CD4-positive, alpha-beta T cell treated with Interleukin-15 for 1 hour (primary cell): ENCODE results near the gene EIF2D.
A peak's percentile ranks its signal among the peaks of the same experiment; 100 is the strongest.
"Not testable (repeated sequence)": the region's sequence is repeated elsewhere in the genome, so short reads cannot be mapped to it uniquely, and the experiment has no call there.

Source experiments
- DNase-seq: peaks from one replicate; pipeline ENCODE4 v3.0.0-alpha.2; 2020

The EIF2D gene

GRCh38 chr1:206586501-206587445 is 25.5 kb downstream of the EIF2D start:
- no peak for DNase-seq

DNA sequence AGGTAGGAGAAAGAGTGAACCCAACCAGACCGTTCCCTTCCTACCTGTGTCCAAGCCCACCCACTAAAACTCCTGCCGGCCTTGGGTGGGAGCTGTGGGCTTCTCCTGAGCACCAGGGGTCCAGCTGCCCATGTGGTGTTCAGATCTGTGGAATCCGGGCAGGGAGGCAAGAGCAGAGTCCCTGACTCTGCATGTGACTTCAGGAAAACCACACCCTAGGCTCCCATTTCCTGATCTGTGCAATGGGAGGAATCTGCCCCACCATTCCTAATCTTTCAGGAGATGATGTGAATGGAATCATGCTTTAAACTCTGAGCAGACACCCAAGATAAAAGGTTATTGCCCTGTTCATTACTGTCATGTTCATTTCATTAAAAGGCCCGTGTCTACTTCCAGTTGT is 27.6 kb downstream of the EIF2D start:
- DNase-seq = no peak

- peak; percentile 81 for DNase-seq
Measured at GRCh38 chr1:206583707-206584648, 28.3 kb downstream of the EIF2D start.

- DNase-seq = no peak
Measured at GRCh38 chr1:206582971-206583706, 29.1 kb downstream of the EIF2D start.

GRCh38 chr1:206582537-206582936 is 29.7 kb downstream of the EIF2D start:
- DNase-seq = no peak

DNA sequence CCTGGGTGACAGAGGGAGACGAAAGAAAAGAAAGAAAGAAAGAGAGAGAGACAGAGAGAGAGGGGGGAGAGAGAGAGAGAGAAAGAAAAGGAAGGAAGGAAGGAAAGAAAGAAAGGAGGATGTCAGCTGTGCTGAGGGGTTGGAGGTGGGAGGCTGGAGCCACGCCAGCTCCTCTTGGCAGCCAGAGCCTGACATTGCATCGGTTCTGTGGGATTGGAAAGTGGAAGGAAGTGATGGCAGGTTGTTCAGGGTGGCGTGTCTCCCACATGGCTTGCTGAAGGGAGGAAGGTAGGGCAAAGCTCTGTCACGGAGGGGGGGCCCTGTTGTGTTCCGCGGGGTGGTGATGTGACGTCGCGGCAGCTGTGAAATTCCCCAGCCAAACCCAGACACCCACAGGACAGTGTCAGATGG is 30.7 kb downstream of the EIF2D start:
- DNase-seq = peak; percentile 90

DNA sequence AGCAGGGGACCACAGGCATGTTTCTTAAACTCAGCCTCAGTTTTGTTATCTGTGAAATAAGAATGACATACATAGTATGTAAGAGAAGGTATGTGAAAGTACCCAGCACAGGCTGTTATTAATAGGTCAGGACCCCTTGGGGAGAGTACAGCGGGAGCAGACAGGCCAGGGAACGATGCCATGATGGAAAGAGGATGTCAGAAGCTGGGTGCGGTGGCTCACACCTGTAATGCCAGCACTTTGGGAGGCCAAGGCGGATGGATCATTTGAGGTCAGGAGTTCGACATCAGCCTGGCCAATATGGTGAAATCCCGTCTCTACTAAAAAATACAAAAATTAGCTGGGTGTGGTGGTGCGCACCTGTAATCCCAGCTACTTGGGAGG is 31.2 kb downstream of the EIF2D start:
- DNase-seq = not testable (repeated sequence)

GRCh38 chr1:206580438-206581113 is 31.7 kb downstream of the EIF2D start:
- DNase-seq = no peak

- peak; percentile 94 for DNase-seq
Measured at GRCh38 chr1:206579747-206580437, 32.4 kb downstream of the EIF2D start.

GRCh38 chr1:206578978-206579374 is 33.3 kb downstream of the EIF2D start:
- DNase-seq = no peak

GRCh38 chr1:206578068-206578977 is 33.9 kb downstream of the EIF2D start:
- no peak for DNase-seq

- DNase-seq = no peak
Measured at GRCh38 chr1:206577626-206578025, 34.6 kb downstream of the EIF2D start.

GRCh38 chr1:206575894-206576737 is 36.1 kb downstream of the EIF2D start:
- DNase-seq = no peak

GRCh38 chr1:206575165-206575893 is 36.9 kb downstream of the EIF2D start:
- peak; percentile 70 for DNase-seq

DNA sequence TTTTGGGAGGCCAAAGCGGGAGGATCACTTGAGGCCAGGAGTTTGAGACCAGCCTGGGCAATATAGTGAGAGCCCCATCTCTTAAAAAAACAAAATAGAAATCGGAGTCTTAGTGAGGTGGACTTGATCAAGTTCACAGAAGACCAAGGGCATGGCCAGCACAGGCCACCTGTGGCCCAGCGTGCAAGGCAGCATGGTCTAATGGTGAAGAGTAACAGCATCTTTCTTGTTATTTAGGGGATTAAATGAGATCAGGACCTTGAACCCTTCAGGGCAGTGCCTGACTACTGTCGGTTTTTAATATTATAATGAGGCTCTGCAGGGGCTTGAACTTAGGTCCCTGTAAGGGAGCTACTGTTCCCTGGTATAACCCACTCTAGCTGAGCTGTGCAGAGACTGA is 38.5 kb downstream of the EIF2D start:
- no peak for DNase-seq

- DNase-seq = no peak
Measured at GRCh38 chr1:206573319-206573718, 38.9 kb downstream of the EIF2D start.

DNA sequence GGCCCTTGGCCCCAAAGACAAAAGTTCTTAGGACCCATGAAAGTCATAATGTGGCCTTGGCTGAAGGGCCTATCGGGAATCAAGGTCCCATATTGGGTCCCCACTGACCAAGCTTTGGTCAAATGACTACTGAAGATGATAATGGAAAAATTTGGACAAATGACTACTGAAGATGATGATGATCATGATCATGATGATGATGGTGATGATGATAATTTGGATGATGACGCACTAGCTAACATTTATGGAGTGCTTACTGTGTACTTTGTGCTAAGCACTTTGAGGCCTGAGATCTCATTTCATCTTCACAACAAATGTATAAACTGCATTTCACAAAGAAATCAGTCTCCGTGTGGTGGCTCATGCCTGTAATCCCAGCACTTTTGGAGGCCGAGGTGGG is 39.4 kb downstream of the EIF2D start:
- no peak for DNase-seq

- DNase-seq = no peak
Measured at GRCh38 chr1:206570529-206570928, 41.7 kb downstream of the EIF2D start.

- DNase-seq = no peak
Measured at GRCh38 chr1:206569556-206569955, 42.7 kb downstream of the EIF2D start.
